ENCODE measurements around the gene SLC29A2. TPM values are rescaled to one million over a fixed set of nuclear protein-coding genes. Genes with fewer than 3 reads are reported as not detected.
A peak's percentile ranks its signal among the peaks of the same experiment; 100 is the strongest.

Gene SLC29A2
- total and polyA plus RNA-seq, 2 donors (not counting 3 experiments of a cell fraction or from before 2014, with no cell fraction given): 2.4 to 5.2 TPM

- FAIRE-seq (no peak), DNase-seq (ENCODE audit: low read depth, low spot score) (no peak)
- intact Hi-C loops (cut with micrococcal nuclease): loop anchor here (2.0 kb wide), 1 partner anchor 30 kb away; the partner anchor contains the start of gene MRPL11
- Histone ChIP-seq H3K9me1 (replicated peaks; ENCODE audit: control insufficient read depth, extremely low read depth, insufficient read depth, low read length) (no peaks in the 10 kb centered on the region), H3K79me2 (ENCODE audit: control insufficient read depth, insufficient read depth, low read length) (no peaks in the 10 kb centered on the region), H3K27me3 (ENCODE audit: control insufficient read depth in 2 of 2, insufficient read depth in 2 of 2, low read length in 2 of 2) (peaks cover 6 to 7% of the 10 kb centered on the region in 2 experiments), H4K20me1 (replicated peaks; ENCODE audit: control insufficient read depth, extremely low read depth, insufficient read depth, low read length) (no peaks in the 10 kb centered on the region), H3K4me1 (ENCODE audit: control insufficient read depth, extremely low read depth, insufficient read depth, low read length) (no peaks in the 10 kb centered on the region), H3K4me2 (ENCODE audit: insufficient read depth, low read length) (no peak overlapping the region), H3K27ac (ENCODE audit: insufficient read depth, low read depth, low read length) (no peak overlapping the region), H3K36me3 (ENCODE audit: control insufficient read depth in 2 of 2, extremely low read depth in 1 of 2, insufficient read depth in 2 of 2, low read length in 2 of 2) (no peaks in the 10 kb centered on the region), H3K4me3 (replicated peaks in 1 of 3; ENCODE audit: insufficient read depth in 1 of 3, low read depth in 1 of 3, low read length in 3 of 3) (no peak overlapping the region), H2AFZ (ENCODE audit: low read depth, low read length) (no peak overlapping the region), H3K9ac (replicated peaks; ENCODE audit: extremely low read depth, insufficient read depth, low read length) (no peak overlapping the region), H3K9me3 (replicated peaks; ENCODE audit: control insufficient read depth, insufficient read depth, low read length) (no peaks in the 10 kb centered on the region)
- ChIA-PET POLR2A (no interaction called here), CTCF (interaction anchor here (1.0 to 7.1 kb wide), 8 partner anchors 9 to 269 kb away, joined by 4 to 87 read pairs (median 18); partner anchors contain the start of genes MRPL11, NPAS4 and RBM4B)
- dilution Hi-C loops (cut with MboI; ENCODE audit: extremely low pct_ligation_motif_present, low sequenced_read_pairs): no loop called here
- no peak for TF ChIP-seq EZH2 (IDR thresholded peaks at IDR 0.05; ENCODE audit: borderline replicate concordance, low read depth, low read length, severe bottlenecking)
- BruUV-seq (replicated peaks): no TSS peak
These were observed 37.7 kb upstream of the SLC29A2 start for GRCh38 chr11:66409226-66409625.

DNA sequence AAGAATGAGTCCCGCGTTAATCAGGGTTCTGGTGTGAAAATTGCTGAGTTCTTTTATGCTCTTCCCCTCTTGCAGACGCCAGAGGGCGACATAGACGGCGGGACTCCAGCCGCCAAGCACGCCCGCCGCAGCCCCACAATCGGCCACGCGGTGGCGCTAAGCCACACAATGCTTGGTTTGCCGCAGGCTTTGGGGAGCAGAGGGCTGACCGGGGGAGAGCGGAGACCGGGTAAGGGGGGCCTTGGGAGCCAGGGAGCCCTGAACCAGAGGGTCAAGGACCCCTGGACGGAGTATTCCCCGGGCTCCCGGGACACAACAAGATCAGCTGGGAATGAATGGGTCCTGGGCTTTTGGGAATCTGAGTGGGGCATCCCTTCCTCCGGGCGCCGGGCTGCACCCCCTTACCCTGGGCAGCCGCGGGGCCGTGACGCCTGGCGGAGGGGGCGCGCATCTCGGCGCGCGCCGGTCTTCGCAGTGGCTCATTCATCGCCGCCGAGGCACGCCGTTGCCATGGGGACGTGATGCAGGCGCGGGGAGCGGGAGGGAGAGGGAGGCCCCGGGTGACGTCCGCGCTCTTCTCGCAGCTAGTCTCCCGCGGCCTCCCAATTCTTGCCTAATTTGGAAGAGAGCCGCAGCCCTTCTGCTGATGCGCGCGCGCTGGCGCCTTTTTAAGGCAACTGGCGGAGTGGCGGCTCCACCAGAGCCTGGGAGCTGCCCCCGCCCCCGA, 37.1 kb upstream of the SLC29A2 start:
- dilution Hi-C loops (cut with MboI; ENCODE audit: extremely low pct_ligation_motif_present, low sequenced_read_pairs): no loop called here

More for the DNA sequence above, 37.1 kb upstream of the SLC29A2 start:
- no peaks in the 10 kb centered on the region for H3K79me2 ChIP-seq (ENCODE audit: control insufficient read depth, insufficient read depth, low read length)
- ChIA-PET POLR2A (no interaction called here), CTCF (interaction anchor here (1.0 to 7.1 kb wide), 8 partner anchors 9 to 269 kb away, joined by 4 to 87 read pairs (median 18); partner anchors contain the start of genes MRPL11, NPAS4 and RBM4B)
- H3K36me3 ChIP-seq (ENCODE audit: control insufficient read depth in 2 of 2, extremely low read depth in 1 of 2, insufficient read depth in 2 of 2, low read length in 2 of 2): no peaks in the 10 kb centered on the region
- H3K9me1 ChIP-seq (replicated peaks; ENCODE audit: control insufficient read depth, extremely low read depth, insufficient read depth, low read length): no peaks in the 10 kb centered on the region
- H3K9me3 ChIP-seq (replicated peaks; ENCODE audit: control insufficient read depth, insufficient read depth, low read length): no peaks in the 10 kb centered on the region
- H3K27ac ChIP-seq (ENCODE audit: insufficient read depth, low read depth, low read length): no peak overlapping the region
- peaks cover 8 to 10% of the 10 kb centered on the region in 2 experiments for H3K27me3 ChIP-seq (ENCODE audit: control insufficient read depth in 2 of 2, insufficient read depth in 2 of 2, low read length in 2 of 2)
- no peak overlapping the region for H2AFZ ChIP-seq (ENCODE audit: low read depth, low read length)
- intact Hi-C loops (cut with micrococcal nuclease): loop anchor here (1.0 to 2.0 kb wide), 5 partner anchors 10 to 270 kb away; partner anchors contain the start of genes DPP3 and MRPL11
- FAIRE-seq: peak; percentile 77
- BruUV-seq (replicated peaks): no TSS peak
- TF ChIP-seq POLR2A (IDR thresholded peaks at IDR 0.05; ENCODE audit: low read depth, low read length): no peak
- peak; percentile 74 for TF ChIP-seq EZH2 (IDR thresholded peaks at IDR 0.05; ENCODE audit: borderline replicate concordance, low read depth, low read length, severe bottlenecking)
- TF ChIP-seq CTCF (IDR thresholded peaks at IDR 0.05; ENCODE audit: extremely low read depth in 1 of 2, insufficient read depth in 1 of 2, low read depth in 1 of 2, low read length in 2 of 2): peak; percentile 100
- DNase-seq (ENCODE audit: low read depth, low spot score): peak; percentile 82
- no peaks in the 10 kb centered on the region for H4K20me1 ChIP-seq (replicated peaks; ENCODE audit: control insufficient read depth, extremely low read depth, insufficient read depth, low read length)
- H3K4me2 ChIP-seq (ENCODE audit: insufficient read depth, low read length): peak overlapping the region; percentile 28
- H3K4me1 ChIP-seq (ENCODE audit: control insufficient read depth, extremely low read depth, insufficient read depth, low read length): no peaks in the 10 kb centered on the region
- H3K4me3 ChIP-seq (replicated peaks in 1 of 3; ENCODE audit: insufficient read depth in 1 of 3, low read depth in 1 of 3, low read length in 3 of 3): no peak overlapping the region
- no peak overlapping the region for H3K9ac ChIP-seq (replicated peaks; ENCODE audit: extremely low read depth, insufficient read depth, low read length)
